Measurements from ENCODE around the gene ZNF426.

ZNF426 gene

GRCh38 chr19:9494096-9494495 is 44.3 kb downstream of the ZNF426 start:
- DNase-seq: no peak

- DNase-seq: no peak
Measured at GRCh38 chr19:9487016-9487415, 51.4 kb downstream of the ZNF426 start.

GRCh38 chr19:9485140-9485539 is 53.3 kb downstream of the ZNF426 start:
- no peak for DNase-seq

GRCh38 chr19:9474975-9475374 is 63.5 kb downstream of the ZNF426 start:
- DNase-seq: no peak
